ENCODE results near the gene PACSIN2.

The PACSIN2 gene

GRCh38 chr22:43009444-43009843 is 5.5 kb downstream of the PACSIN2 start:
- no peak overlapping the region for H3K27ac ChIP-seq (replicated peaks)

GRCh38 chr22:43008921-43009320 is 6.0 kb downstream of the PACSIN2 start:
- TF ChIP-seq REST (IDR thresholded peaks at IDR 0.05; ENCODE audit: insufficient replicate concordance, low read depth), result no peak
- TF ChIP-seq GABPA (IDR thresholded peaks at IDR 0.05; ENCODE audit: low read depth), result no peak
- no peak for TF ChIP-seq CTCF (IDR thresholded peaks at IDR 0.05; ENCODE audit: insufficient read depth, low read length)
- no peak for TF ChIP-seq POLR2AphosphoS5 (IDR thresholded peaks at IDR 0.05; ENCODE audit: low read depth)
- no peak for TF ChIP-seq SPI1 (IDR thresholded peaks at IDR 0.05; ENCODE audit: borderline replicate concordance, low read depth)
- Histone ChIP-seq H3K27ac (replicated peaks) (peak overlapping the region; percentile 4; the same call in 1 of the 2 replicates), H3K27me3 (ENCODE audit: insufficient read depth, poor library complexity, severe bottlenecking) (no peaks in the 10 kb centered on the region), H3K4me3 (replicated peaks; ENCODE audit: insufficient read depth, low read length) (no peak overlapping the region)
- no peak for DNase-seq (ENCODE audit: low read depth in 1 of 2, low spot score in 1 of 2)

More at GRCh38 chr22:43009444-43009843, 5.5 kb downstream of the PACSIN2 start:
- no peak overlapping the region for H3K4me3 ChIP-seq (replicated peaks; ENCODE audit: insufficient read depth, low read length)
- DNase-seq (ENCODE audit: low read depth in 1 of 2, low spot score in 1 of 2), result no peak
- no peaks in the 10 kb centered on the region for H3K27me3 ChIP-seq (ENCODE audit: insufficient read depth, poor library complexity, severe bottlenecking)
- TF ChIP-seq GABPA (IDR thresholded peaks at IDR 0.05; ENCODE audit: low read depth) (no peak), REST (IDR thresholded peaks at IDR 0.05; ENCODE audit: insufficient replicate concordance, low read depth) (no peak), CTCF (IDR thresholded peaks at IDR 0.05; ENCODE audit: insufficient read depth, low read length) (no peak), SPI1 (IDR thresholded peaks at IDR 0.05; ENCODE audit: borderline replicate concordance, low read depth) (no peak), POLR2AphosphoS5 (IDR thresholded peaks at IDR 0.05; ENCODE audit: low read depth) (no peak)

GRCh38 chr22:43008509-43008908 is 6.4 kb downstream of the PACSIN2 start:
- Histone ChIP-seq H3K4me3 (replicated peaks; ENCODE audit: insufficient read depth, low read length) (no peak overlapping the region), H3K27ac (replicated peaks) (peak overlapping the region; percentile 4; the same call in 1 of the 2 replicates), H3K27me3 (ENCODE audit: insufficient read depth, poor library complexity, severe bottlenecking) (no peaks in the 10 kb centered on the region)
- DNase-seq (ENCODE audit: low read depth in 1 of 2, low spot score in 1 of 2), result no peak
- TF ChIP-seq REST (IDR thresholded peaks at IDR 0.05; ENCODE audit: insufficient replicate concordance, low read depth), result no peak
- no peak for TF ChIP-seq CTCF (IDR thresholded peaks at IDR 0.05; ENCODE audit: insufficient read depth, low read length)
- TF ChIP-seq SPI1 (IDR thresholded peaks at IDR 0.05; ENCODE audit: borderline replicate concordance, low read depth), result no peak
- TF ChIP-seq GABPA (IDR thresholded peaks at IDR 0.05; ENCODE audit: low read depth), result no peak
- TF ChIP-seq POLR2AphosphoS5 (IDR thresholded peaks at IDR 0.05; ENCODE audit: low read depth), result no peak
